Left renal cortex interstitium (tissue), 4 donors: Measurements from ENCODE around the gene TDO2. TPM values are rescaled to one million over a fixed set of nuclear protein-coding genes. Genes with fewer than 3 reads are reported as not detected.
"Not testable (repeated sequence)": the region's sequence is repeated elsewhere in the genome, so short reads cannot be mapped to it uniquely, and the experiment has no call there.

Experiments used
- DNase-seq, 4 donors: peaks; one replicate each; pipeline ENCODE4 v3.0.0-alpha.2; 2013; ENCODE audit warnings: low read depth in 4 of 4, low spot score in 2 of 4, missing footprints in 1 of 4
- polyA plus RNA-seq, 4 donors: library from polyadenylated mRNA; unstranded; fragments of 120-200 nt; gene quantifications; one replicate each; pipeline ENCODE4 v1.2.1, GENCODE V29; 2013; ENCODE audit not compliant: insufficient read length in 4 of 4

The TDO2 gene
- 1 to 10 TPM; 2.8 to 4.0 (median 3.3) TPM for polyA plus RNA-seq

DNA sequence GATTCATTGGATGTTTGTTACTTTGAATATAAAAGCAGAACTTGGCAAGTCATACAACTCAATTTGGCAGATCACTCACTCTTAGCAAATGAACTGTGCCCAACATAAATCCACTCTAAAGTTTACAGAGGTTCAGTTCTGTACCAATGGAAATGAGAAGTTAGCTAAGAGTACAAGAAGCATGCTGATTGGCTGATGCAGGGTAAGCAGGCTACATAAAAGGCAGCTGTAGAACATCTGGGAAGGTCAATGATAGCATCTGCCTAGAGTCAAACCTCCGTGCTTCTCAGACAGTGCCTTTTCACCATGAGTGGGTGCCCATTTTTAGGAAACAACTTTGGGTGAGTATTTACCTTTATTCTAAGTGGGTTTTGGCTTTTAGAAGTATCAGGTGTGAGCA, at the start of gene TDO2:
Gene TDO2, plus strand, starts transcription at position 244 of the 400 bp plus-strand sequence. Its CDS starts 63 bp downstream, at position 307.
- DNase-seq, result no peak

DNA sequence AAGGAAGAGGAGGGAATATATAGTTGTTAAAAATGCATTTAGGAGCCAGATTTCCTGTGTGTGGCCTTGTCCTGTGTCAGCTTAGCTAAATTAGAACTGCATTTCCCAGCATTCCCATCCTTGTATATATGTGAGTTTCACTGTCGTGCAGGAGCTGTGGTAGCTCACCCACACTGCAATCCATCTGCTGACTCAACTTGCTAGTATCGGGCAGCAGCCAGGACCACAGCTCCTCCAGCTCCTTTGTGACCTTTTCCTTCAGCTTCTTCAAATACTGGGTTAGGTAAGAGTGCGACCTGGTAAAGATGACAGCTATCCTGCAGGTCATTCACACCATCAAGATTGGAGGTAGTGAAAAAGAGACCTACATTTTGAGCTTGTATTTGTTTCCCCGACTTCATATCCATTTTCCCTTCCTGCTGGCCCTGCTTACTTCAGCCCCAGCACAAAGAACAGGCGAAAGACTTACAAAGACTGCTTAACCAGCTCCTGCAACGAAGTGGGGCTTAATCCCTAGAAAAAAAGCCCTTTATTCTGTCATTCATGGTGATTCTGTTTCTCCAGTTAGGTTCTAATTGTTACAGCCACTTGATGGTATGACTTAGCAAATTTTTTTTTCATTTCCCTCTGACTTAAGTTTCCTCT, 48.8 kb upstream of the TDO2 start:
- no peak for DNase-seq

DNA sequence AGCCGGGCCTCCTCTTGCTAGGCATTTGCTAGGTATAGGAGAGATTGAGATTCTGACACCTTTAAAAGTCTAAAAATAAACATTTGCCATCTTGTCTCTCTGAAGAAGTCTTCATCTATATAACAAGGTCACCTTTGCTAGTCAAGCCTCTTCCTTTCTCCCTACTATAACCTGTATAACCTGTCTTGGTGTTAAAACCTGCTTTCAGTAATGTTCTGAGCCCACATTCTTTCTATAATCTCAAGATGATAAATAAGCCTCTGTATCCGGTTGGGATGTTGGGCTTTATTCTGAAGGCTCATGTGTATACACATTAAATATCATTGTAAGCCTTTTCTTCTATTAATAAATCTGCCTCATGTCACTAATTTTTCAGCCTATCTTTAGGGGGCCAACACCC, 47.6 kb upstream of the TDO2 start:
- no peak for DNase-seq

DNA sequence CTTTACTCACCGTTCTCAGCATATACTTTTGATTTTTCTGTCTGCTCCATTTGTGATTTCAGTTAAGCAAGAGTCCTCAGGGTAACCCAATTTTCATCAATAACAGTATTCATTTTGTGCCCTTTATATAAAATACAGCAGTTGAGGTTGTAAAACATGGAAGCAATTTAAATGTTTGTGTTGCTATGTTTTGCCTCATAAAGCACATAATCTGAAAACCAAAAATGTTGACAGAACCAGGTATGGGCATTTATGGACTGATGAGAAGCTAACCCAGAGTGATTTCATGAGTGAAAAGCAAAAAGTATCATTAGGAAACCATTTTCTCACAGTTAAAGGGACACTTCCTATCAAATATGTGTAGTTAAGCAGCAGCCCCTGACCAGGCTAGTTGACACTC, 37.3 kb upstream of the TDO2 start, which contains the start of gene ASIC5:
Gene ASIC5, minus strand, starts transcription at position 101 of the 400 bp plus-strand sequence. Its CDS starts 51 bp downstream, at position 50.
- no peak for DNase-seq

- no peak for DNase-seq
These were observed 27.6 kb upstream of the TDO2 start for GRCh38 chr4:155875878-155876277.

- no peak for DNase-seq
These were observed 25.5 kb upstream of the TDO2 start for GRCh38 chr4:155877971-155878370.

DNA sequence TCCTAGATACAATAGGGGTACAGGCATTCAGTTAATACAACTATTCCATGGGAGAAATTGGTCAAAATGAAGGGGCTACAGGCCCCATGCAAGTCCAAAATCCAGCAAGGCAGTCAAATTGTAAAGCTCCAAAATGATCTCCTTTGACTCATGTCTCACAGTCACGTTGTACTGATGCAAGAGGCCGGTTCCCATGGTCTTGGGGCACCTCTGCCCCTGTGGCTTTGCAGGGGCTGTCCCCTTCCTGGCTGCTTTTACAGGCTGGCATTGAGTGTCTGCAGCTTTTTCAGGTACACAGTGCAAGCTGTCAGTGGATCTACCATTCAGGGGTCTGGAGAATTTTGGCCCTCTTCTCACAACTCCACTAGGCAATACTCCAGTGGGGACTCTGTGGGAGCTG, 24.9 kb upstream of the TDO2 start:
- no peak for DNase-seq

DNA sequence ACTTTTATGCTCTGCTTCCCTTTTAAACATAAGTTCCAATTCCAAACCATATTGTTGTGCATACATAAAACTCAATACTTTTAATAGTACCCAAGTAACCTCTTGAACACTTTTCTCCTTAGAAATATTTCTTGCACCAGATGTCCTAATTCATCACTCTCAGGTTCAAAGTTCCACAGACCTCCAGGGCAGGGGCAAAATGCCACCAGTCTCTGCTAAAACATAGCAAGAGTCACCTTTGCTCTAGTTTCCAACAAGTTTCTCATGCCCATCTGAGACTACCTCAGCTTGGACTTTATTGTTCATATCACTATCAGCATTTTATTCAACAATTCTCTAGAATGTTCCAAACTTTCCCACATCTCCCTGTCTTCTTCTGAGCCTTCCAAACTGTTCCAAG, 23.7 kb upstream of the TDO2 start:
- no peak for DNase-seq

- DNase-seq, result no peak
These were observed 21.9 kb upstream of the TDO2 start for GRCh38 chr4:155881555-155881954.

DNA sequence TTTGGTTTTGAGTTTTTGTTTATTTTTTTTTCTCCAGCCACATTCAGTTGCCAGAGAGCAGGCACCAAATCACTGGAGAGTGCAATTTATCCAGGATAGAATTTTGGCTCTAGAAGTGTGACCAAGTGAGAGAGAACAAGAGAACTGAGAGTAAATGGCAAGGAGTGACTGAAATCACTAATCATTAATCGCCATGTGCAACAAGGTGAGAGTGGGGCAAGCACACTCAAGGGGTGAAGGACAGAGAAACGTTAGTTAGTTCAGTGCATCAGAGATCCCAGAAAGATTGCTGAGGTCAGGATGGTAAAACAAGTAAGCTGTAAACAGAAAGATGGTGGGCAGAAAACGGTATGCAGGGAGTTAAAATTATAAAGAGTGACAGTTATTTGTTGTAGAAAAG, 19.6 kb upstream of the TDO2 start:
- DNase-seq, result no peak

DNA sequence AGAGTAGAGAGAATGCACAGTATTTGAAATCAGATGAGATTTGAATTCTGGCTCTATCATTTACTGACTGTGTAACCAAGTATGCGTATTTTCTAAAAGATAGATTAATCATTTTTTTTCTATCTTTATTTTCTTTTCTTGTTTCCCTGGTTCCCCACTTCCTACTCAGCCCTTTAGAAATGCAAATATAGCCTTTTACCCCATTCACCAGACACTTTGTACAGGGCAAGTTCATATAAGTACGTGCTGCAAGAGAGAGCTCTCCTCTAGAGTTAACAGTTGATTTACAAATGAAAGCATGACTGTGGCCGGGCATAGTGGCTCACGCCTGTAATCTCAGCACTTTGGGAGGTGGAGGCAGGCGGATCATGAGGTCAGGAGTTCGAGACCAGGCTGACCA, 17.8 kb upstream of the TDO2 start:
- DNase-seq, result no peak

GRCh38 chr4:155887045-155887444, 16.5 kb upstream of the TDO2 start:
- no peak for DNase-seq

- no peak for DNase-seq
These were observed 15.5 kb upstream of the TDO2 start for GRCh38 chr4:155887847-155888570.

- DNase-seq, result no peak
These were observed 14.3 kb upstream of the TDO2 start for GRCh38 chr4:155889031-155889793.

- no peak for DNase-seq
These were observed 13.6 kb upstream of the TDO2 start for GRCh38 chr4:155889946-155890345.

GRCh38 chr4:155891058-155891457, 12.4 kb upstream of the TDO2 start:
- no peak for DNase-seq

GRCh38 chr4:155898371-155898770, 5.1 kb upstream of the TDO2 start:
- not testable (repeated sequence) for DNase-seq

DNA sequence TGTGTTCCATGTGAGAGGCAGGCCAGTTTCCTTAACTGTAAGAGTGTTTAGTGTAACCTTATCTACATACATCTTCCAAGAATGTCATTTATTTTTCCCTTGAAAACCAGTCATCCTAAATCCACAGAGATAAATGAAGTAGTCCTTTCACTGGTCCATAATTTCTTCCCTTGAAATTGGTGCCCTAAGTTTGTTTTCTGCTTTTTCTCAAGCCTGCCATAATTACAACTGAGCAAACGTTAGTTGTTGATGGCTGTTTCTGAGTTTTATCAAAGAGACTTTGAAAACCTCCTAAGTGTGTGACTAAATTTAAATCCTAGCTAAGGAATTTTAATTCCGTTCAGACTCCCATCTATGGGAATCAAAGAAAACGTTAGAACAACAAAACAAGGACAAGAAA, 3.6 kb upstream of the TDO2 start:
- DNase-seq, result no peak

DNA sequence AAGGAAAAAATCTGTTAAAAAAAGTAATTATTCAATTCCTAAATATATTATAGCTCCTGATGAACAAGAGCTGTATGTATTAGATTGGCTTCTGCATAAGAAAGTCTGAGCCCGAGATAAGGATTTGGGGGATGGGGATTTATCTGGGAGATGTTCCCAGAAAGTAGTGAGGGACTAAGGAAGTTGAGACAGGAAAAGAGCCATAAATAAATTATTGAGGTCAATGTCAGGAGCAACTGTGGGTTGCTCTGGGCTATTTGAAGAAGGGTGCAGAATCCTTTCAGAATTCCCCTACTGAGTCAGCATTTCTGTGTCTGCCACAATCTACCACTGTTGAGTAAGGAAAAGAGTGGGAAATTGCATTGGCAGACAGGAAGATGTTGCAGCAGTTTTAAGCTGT, 3.1 kb upstream of the TDO2 start:
- DNase-seq, result peak in 2 of 4 donors; percentile 32 to 45

- no peak for DNase-seq
These were observed 2.5 kb upstream of the TDO2 start for GRCh38 chr4:155901013-155901412.

- DNase-seq, result no peak
These were observed 835 bp downstream of the TDO2 start for GRCh38 chr4:155904331-155904730.
